GM13977 (cell line): ENCODE results near the gene LFNG.

Experiments
- DNase-seq: peaks from one replicate; pipeline ENCODE4 v3.0.0; 2012; ENCODE audit warnings: low spot score
- CTCF ChIP-seq: IDR thresholded peaks from 2 replicates; pipeline ENCODE4 v1.5.1; 2012; ENCODE audit warnings: mild to moderate bottlenecking, control low read depth; ENCODE audit not compliant: insufficient read depth; ENCODE audit errors: extremely low read depth, missing control alignments
- in situ Hi-C: fragments of 300-500 bp; cut with MboI; formaldehyde crosslinking; loops from one replicate; pipeline ENCODE4 v1.12.0; 2022; ENCODE audit warnings: low sequenced_read_pairs, low pct_unique_long_range_greater_than_20kb, mixed read lengths, inconsistent platforms; ENCODE audit not compliant: unreplicated experiment

LFNG gene

GRCh38 chr7:2500701-2501100 is 18.9 kb upstream of the LFNG start:
- no peak for DNase-seq
- TF ChIP-seq CTCF: no peak
- in situ Hi-C loops: no loop called here

- in situ Hi-C loops: no loop called here
- no peak for TF ChIP-seq CTCF
- DNase-seq: no peak
Measured at GRCh38 chr7:2501947-2502646, 17.5 kb upstream of the LFNG start.

DNA sequence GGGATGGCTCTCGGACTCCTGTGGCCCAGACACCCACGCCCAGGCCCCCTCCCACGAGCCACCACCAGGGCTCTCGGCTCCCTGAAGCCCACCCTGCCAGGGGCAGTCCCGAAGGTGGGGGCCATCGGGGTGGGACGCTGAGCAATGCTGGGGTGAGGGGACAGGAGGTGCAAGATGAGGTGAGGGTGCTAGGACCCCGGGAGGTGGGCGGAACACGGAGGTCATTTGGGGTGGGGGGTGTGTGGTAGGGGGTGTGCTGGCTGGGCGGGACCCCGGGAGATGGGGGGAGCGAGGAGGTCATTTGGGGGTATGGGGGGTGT is 17.0 kb upstream of the LFNG start:
- no peak for DNase-seq
- in situ Hi-C loops: no loop called here
- no peak for TF ChIP-seq CTCF

DNA sequence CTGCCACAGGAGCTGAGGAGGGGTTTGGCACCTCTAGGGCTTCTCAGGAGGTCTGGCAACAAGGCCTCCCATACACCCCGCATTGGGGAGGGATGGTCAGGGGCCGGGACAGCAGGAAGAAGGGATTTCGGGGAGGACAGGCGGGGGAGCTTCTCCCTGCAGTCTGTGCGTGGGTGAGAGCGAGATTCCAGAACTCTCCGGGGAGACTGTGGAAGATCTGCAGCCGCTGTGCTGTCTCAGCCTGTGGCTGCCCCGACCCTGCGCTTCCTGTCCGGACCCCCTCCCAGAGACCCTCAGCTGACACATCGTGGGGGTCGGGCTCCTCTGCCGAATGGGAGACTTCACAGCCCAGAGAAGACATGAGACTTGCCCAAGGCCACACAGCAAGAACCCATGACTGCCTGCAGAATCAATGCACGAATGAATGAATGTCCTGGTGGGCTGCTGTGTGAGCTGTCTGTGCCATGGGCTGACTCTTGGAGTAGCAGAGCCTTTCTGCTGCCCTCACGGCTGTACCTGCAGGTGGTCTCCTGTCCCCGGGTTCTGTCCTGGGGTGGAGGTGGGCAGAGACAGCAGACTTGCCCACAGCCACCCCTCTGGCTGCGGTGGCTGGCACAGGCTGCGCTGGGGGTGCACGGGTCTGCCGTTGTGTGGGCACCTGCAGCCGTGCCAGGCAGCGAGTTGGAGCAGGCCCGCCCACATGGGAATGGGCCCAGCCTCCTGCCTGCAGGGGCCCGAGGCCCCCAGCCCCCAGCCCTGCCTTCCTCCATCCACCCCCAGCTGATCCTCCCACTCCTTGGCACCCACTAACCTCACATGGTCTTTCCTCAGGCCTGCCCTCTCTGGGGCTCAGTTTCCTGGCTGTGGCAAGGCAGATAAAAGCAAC is 16.3 kb upstream of the LFNG start:
- TF ChIP-seq CTCF: no peak
- DNase-seq: no peak
- in situ Hi-C loops: no loop called here

DNA sequence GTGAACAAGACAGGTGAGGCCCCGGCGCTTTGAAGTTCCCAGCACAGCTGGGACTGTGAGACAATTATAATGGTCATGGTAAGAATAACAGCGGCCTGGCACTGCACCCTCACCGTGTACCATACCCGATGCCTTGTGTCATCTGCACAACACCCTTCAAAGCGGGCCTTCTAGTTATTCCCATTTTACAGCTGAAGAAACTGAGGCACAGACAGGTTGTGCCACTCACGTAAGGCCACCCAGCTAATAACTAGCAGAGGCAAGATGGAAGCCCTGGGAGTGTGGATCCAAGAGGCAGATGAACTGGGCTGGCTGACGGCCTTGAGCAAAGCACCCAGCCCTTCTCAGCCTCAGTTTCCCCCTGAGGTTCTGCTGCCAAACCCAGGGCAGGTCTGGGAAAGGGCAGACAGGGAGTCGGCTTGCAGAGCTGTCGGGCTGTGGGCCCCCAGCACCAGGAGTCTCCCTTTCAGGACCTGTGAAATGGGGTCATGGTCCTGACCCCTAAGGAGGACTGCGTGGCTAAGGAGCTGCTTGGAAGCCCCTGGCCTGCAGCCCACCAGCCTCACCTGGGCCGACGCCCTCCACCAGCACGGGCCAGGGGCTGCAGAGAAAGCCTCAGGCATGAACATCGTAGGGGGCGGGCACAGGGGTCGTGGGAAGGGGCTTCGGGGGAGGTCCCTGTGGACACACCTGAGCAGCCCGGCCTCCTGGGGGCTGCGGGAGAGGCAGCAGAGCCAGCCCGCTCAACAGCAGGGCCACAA is 15.3 kb upstream of the LFNG start:
- TF ChIP-seq CTCF: no peak
- in situ Hi-C loops: no loop called here
- DNase-seq: no peak

DNA sequence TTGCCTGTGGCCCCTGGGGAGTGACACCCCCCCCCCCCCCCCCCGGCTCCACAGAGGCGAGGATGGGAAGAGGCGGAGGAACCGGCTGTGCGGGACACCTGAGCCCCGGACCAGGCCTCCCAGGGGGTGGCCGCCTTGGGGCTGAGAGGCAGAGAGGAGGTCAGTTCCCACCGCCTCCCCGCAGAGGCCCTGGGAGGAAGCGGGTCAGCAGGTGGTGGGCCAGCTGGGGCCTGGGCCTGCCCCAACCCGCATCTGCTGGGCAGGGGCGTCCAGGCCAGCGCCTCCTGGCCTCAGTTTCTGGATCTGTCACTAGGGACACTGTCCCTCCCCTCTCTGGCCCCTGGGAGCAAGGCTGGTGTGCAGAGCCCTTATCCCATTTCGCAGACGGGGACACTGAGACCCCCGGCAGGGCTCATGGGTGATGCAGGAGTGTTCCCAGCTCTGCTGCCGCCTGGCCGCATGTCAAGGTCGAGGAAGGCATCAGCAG is 14.6 kb upstream of the LFNG start:
- in situ Hi-C loops: no loop called here
- TF ChIP-seq CTCF: no peak
- no peak for DNase-seq
